ENCODE results near the gene OPN1MW2.
"Not testable (repeated sequence)": the region's sequence is repeated elsewhere in the genome, so short reads cannot be mapped to it uniquely, and the experiment has no call there.

The OPN1MW2 gene

DNA sequence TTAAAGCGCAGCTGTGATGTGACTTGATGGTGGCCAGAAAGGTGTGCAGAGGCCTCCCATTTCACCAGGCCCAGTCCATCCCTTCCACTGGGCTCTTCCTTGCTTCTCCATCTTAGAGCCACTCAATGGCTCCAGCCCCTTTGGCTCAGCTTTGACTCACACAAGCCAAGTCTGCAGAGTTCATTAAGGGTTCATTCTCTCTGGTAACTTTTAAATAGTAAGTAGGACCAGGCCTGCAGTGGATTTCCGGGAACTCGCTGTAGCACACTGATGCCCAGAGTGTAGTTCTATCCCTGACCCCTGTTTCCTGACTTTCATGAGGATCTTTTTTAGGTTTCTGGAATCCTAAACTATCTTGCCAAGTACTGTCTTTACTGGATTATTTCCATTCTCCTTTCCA lies 49.7 kb downstream of the OPN1MW2 start:
- not testable (repeated sequence) for DNase-seq (ENCODE audit: low read depth, low spot score)
